GM19467 (cell line): ENCODE data around the gene TMC1.
"Not testable (repeated sequence)": the region's sequence is repeated elsewhere in the genome, so short reads cannot be mapped to it uniquely, and the experiment has no call there.

Source experiments
- ATAC-seq: cut with Tn5 transposase; IDR thresholded peaks from one replicate; pipeline ENCODE4 v1.9.1; 2021; ENCODE audit warnings: mild to moderate bottlenecking, moderate library complexity; ENCODE audit not compliant: unreplicated experiment

The TMC1 gene

GRCh38 chr9:72809586-72809985 lies 288.2 kb downstream of the TMC1 start:
- ATAC-seq: no peak

- ATAC-seq: no peak
These were observed 291.2 kb downstream of the TMC1 start for GRCh38 chr9:72812559-72813111.

- ATAC-seq: no peak
These were observed 292.1 kb downstream of the TMC1 start for GRCh38 chr9:72813544-72813943.

GRCh38 chr9:72814083-72814597 lies 292.7 kb downstream of the TMC1 start:
- ATAC-seq: no peak

GRCh38 chr9:72816666-72817065 lies 295.3 kb downstream of the TMC1 start:
- no peak for ATAC-seq

GRCh38 chr9:72817413-72817812 lies 296.0 kb downstream of the TMC1 start:
- no peak for ATAC-seq

GRCh38 chr9:72818385-72818784 lies 297.0 kb downstream of the TMC1 start:
- no peak for ATAC-seq

GRCh38 chr9:72823971-72824370 lies 302.6 kb downstream of the TMC1 start:
- ATAC-seq: no peak

- ATAC-seq: no peak
These were observed 305.9 kb downstream of the TMC1 start for GRCh38 chr9:72826996-72827949.

GRCh38 chr9:72827950-72828731 lies 306.7 kb downstream of the TMC1 start:
- no peak for ATAC-seq

GRCh38 chr9:72834994-72835393 lies 313.6 kb downstream of the TMC1 start:
- no peak for ATAC-seq

- ATAC-seq: no peak
These were observed 315.4 kb downstream of the TMC1 start for GRCh38 chr9:72836790-72837189.

- no peak for ATAC-seq
These were observed 317.7 kb downstream of the TMC1 start for GRCh38 chr9:72839085-72839484.

GRCh38 chr9:72843520-72844439 lies 322.4 kb downstream of the TMC1 start:
- ATAC-seq: no peak

GRCh38 chr9:72844440-72844768 lies 323.0 kb downstream of the TMC1 start:
- ATAC-seq: no peak

GRCh38 chr9:72845052-72845451 lies 323.6 kb downstream of the TMC1 start:
- ATAC-seq: not testable (repeated sequence)

GRCh38 chr9:72850209-72850608 lies 328.8 kb downstream of the TMC1 start:
- not testable (repeated sequence) for ATAC-seq

- no peak for ATAC-seq
These were observed 333.9 kb downstream of the TMC1 start for GRCh38 chr9:72855321-72855720.

- ATAC-seq: no peak
These were observed 334.6 kb downstream of the TMC1 start for GRCh38 chr9:72855890-72856523.
